IMR-90 (cell line): ENCODE results near the gene MORN5.

Source experiments
- CTCF ChIP-seq: conservative IDR thresholded peaks from 2 replicates; pipeline ENCODE4 v1.5.1; 2012; ENCODE audit warnings: mild to moderate bottlenecking, low read depth, low read length, improper control_type of control experiment
- ELK1 ChIP-seq: fragments of 150-350 bp; IDR thresholded peaks from 2 replicates; pipeline ENCODE4 v1.6.1; 2016; ENCODE audit warnings: low read depth, mild to moderate bottlenecking, low read length, moderate library complexity, borderline replicate concordance
- MAFK ChIP-seq: IDR thresholded peaks from 2 replicates; pipeline ENCODE4 v1.6.1; 2012; ENCODE audit warnings: low read depth, low read length, improper control_type of control experiment
- MAZ ChIP-seq: IDR thresholded peaks from 2 replicates; pipeline ENCODE4 v1.6.1; 2012; ENCODE audit warnings: low read depth, mild to moderate bottlenecking, low read length, improper control_type of control experiment, moderate library complexity, borderline replicate concordance
- NFE2L2 ChIP-seq: fragments of 150-350 bp; IDR thresholded peaks from 2 replicates; pipeline ENCODE4 v1.6.1; 2016; ENCODE audit warnings: low read depth, mild to moderate bottlenecking, low read length
- POLR2A ChIP-seq: IDR thresholded peaks from 2 replicates; pipeline ENCODE4 v1.6.1; 2012; ENCODE audit warnings: mild to moderate bottlenecking, low read depth, low read length
- RAD21 ChIP-seq: IDR thresholded peaks from 2 replicates; pipeline ENCODE4 v1.6.1; 2012; ENCODE audit warnings: low read length, improper control_type of control experiment
- RCOR1 ChIP-seq: IDR thresholded peaks from 2 replicates; pipeline ENCODE4 v1.6.1; 2012; ENCODE audit warnings: mild to moderate bottlenecking, low read length, improper control_type of control experiment; ENCODE audit not compliant: insufficient replicate concordance
- RFX5 ChIP-seq: IDR thresholded peaks from 2 replicates; pipeline ENCODE4 v1.8.0; 2012; ENCODE audit warnings: low read depth, mild to moderate bottlenecking, low read length, moderate library complexity
- SMC3 ChIP-seq: fragments of 150-350 bp; IDR thresholded peaks from 2 replicates; pipeline ENCODE4 v1.6.1; 2016; ENCODE audit warnings: low read depth, mild to moderate bottlenecking, antibody characterized with exemption, low read length, moderate library complexity
- USF2 ChIP-seq: fragments of 150-350 bp; IDR thresholded peaks from 2 replicates; pipeline ENCODE4 v1.6.1; 2017; ENCODE audit warnings: mild to moderate bottlenecking, antibody characterized with exemption, low read length, low read depth

GRCh38 chr9:122228191-122228567, 68.5 kb downstream of the MORN5 start:
- TF ChIP-seq CTCF (no peak), RCOR1 (no peak), SMC3 (no peak), NFE2L2 (no peak), USF2 (no peak), ELK1 (no peak), MAFK (no peak), POLR2A (no peak), RAD21 (no peak), MAZ (no peak), RFX5 (no peak)
